RCC 7860 (cell line): ENCODE measurements around the gene ETS1.

Experiments
- DNase-seq: peaks from one replicate; pipeline ENCODE4 v3.0.0-alpha.2; 2015; ENCODE audit warnings: low spot score
- FAIRE-seq: peaks from 2 replicates; lab custom pipeline; 2012; peaks lifted over from hg19 to GRCh38; lab: Jason Lieb, UNC

The ETS1 gene

DNA sequence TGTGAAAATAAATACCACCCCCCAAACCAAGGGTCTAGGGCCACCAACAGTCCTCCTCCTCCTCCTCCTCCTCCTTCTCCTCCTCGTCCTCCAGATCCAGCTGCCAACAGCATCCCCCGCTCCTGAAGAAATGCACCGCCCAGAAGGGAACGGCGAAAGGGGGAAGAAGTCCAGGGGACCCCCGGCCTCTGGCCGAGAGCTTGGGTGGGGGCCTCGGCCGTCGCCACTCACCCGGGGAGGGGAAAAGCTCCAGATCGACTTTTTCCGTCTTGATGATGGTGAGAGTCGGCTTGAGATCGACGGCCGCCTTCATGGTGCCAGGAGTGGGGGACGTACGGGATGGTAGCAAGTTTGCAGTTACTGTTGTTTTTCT lies 65.7 kb downstream of the ETS1 start:
- DNase-seq, result no peak
- FAIRE-seq, result no peak

DNA sequence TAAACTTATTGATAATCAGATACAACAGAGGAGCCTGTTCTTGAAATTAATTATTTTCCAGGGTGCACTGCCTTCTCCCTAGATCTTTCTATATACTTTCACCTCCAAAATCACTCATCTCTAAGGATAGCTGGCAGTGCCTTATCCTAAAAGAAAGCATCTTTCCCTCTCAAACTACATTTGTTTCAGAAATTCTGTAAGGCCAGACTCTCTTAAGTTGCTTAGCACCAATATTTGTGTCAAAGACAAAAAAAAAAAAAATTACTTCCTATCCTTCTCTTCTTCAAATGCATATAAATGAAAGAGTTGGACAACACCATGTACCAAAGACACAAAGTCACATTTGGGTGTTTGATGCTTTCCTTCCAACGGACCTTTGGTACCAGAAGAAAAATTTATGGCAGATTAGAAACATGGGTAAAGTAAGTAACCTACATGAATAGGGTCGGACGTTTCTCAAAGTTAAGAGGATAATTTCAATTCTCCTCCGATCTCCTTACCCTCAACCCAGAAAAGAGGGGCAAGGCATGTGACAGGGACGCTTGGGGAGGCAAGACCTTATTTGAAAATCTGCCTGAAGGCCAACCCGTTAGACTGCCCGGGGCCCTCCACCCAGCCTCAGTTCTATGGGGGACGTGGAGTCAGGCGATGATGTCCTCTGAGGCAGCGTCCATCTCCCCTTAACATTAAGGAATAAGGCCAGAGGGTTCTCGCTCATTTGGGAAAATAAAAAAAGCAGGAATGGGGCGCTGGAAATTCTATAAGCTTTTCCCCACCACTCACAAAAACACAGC lies 66.3 kb downstream of the ETS1 start:
- DNase-seq (no peak), FAIRE-seq (no peak)

- FAIRE-seq (no peak), DNase-seq (no peak)
Measured at GRCh38 chr11:128520206-128520887, 67.0 kb downstream of the ETS1 start.

DNA sequence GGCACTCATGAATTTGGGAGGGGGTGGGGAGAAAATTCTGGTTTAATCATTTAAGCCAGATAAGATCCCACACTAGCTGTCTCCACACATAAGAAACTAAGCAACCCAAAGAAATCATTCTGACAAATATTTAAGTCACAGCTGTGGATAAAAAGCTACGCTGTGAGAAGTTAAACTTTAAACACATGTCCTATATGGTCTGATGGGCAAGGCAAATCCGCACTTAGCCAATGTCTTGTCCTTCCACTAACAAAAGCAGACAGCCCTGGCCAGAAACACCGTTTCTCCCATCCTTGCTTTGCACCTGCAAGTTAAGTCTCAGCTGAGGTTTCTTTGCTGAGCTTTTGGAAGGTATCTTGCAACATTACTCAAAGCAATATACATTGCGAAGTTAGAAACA lies 68.0 kb downstream of the ETS1 start:
- DNase-seq (peak; percentile 76), FAIRE-seq (peak; percentile 91)

DNA sequence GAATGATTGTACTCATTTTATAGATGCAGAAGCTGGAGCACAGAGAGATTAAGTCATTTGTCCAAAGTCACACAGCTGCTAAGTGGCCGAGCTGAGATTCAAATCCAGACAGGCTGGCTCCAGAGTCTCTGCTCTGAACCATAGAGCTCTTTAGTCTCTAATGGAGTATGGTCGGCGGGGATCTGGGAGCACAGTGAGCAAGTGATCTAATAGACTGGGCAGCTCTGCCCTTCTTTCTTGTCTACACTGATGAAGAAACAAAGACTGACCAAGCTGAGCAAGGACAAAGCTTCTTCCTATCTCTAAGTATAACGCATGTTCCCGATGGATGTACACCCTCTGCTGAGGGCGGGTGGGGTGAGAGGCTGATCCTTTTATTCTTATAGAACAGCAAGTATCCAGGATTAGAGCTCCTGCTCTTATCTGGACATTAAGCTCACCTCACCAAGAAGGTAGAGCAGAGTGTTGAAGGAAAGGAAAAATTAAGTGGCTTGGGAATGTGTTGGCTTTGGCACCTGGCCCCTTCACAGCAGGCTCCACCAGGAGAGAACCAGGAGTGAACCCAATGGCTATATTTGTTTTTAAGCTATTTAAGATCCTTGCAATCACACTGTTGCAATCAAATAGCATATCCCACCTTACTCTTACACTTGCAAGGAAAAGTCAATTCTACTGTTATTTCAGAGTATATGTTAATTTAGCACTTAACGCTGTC lies 68.7 kb downstream of the ETS1 start:
- DNase-seq (no peak), FAIRE-seq (no peak)

DNA sequence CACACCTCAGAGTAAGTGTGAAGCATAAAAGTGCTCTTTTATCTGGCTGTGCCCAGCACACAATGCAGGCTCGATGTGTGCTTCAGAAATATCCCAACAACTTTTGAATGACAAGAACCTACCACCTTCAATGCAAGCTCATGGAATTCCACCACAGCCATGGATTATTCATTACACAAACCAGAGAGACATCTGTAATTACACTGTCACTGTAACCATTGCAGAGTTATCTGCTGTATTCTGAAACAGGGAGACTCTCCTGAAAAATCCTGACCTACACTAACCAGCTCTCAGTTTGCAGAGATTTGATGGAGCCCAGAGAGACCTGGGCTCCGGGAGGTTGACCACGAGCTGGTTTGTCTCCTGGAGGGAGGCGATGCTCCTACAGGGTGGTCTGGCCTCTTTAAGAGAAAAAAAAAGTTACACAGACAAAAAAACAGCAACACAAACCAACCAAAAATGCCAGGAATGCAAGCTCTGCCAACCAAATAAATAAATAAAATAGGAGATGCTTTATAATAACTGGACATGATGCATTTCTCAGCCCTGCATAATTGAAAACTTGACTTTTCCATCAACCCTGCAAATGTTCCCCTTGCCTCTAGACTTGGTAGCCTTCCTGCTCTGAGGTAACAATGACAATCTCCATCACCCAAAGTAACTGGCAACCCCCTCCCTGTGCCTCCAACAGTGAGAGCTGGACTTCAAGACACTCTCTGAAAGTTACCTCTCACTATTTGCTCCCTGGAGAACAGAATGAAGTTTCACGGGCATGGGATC lies 69.7 kb downstream of the ETS1 start:
- DNase-seq, result no peak
- FAIRE-seq, result peak; percentile 71

- DNase-seq, result no peak
- FAIRE-seq, result no peak
Measured at GRCh38 chr11:128516886-128517285, 70.5 kb downstream of the ETS1 start.

DNA sequence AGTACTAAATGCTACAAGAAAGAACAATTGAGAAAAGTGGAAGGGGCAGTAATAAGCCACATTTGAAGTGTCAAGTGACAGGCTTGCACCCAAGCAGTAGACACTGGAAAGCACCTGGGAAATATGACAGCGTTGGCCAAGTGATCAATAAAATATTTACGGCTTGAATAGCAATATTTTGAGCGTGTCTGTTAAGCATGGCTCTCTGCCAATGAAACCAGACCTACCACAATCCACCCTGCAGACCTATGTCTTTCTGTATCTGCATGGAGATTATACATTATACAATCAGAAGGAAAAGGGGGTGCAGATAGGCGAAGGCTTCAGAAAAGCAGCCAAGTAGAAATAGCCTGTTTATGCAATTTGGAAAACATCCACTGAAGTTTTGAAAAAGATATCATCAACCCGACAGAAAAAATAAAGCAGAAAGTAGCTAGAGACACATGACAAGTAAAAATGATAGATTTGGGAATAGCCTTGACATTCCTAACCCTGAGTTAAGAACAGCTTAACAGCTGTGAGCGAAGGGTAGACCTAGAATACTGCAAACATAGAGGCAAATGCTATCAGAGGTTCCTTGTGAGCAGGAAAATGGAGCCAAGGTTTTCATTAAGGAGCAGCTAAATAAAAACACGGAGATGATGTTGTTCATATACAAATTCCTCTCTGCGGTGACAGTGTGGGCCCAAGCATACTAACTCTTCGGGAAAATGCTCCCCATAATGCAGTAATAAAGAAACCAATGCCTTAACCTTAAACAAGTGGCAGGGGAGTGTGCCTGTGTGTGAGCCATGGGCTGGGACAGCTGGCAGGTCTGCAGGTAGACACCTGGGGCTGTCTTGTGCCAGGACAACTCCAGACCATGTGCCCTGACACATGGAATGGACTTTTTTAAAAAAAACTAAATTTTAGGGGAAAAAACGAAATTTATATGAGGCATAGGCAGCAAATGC lies 71.3 kb downstream of the ETS1 start:
- FAIRE-seq (no peak), DNase-seq (no peak)

GRCh38 chr11:128515086-128515485 lies 72.3 kb downstream of the ETS1 start:
- DNase-seq (no peak), FAIRE-seq (no peak)

DNA sequence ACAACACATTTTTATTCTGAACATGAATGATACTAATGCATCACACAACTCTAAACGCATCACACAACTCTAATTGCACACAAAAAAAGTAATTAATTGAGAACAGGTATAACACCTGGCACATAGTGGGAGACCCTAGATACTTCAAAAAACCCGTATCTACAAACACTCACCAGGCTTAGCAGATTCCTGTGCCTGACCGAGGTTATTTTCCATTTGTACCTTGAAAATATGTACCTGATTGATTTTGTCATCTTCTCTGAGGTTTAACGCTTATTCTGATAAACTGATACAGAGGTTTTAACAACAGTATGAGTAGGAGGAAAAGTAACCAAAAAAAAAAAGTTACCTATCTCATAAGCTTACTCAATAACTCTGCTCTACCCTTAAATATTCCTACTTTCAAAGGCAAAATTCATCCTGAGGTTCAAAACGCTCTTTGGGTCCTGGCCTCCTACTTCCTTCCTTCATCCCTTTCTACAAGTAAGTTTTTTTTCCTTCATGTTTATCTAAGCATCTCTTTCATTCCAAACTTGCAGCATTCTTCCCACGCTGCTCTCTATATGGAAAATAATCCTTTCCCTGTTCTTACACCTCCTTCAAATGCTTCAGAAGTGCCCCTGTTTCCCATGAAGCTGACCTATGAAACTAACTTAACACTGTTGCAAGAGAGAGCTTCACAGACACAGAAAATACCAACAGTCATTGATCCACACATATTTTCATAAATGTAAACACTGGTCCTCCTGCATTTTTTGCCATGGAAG lies 73.3 kb downstream of the ETS1 start:
- FAIRE-seq, result no peak
- no peak for DNase-seq

GRCh38 chr11:128512474-128512996 lies 74.8 kb downstream of the ETS1 start:
- FAIRE-seq (no peak), DNase-seq (no peak)

DNA sequence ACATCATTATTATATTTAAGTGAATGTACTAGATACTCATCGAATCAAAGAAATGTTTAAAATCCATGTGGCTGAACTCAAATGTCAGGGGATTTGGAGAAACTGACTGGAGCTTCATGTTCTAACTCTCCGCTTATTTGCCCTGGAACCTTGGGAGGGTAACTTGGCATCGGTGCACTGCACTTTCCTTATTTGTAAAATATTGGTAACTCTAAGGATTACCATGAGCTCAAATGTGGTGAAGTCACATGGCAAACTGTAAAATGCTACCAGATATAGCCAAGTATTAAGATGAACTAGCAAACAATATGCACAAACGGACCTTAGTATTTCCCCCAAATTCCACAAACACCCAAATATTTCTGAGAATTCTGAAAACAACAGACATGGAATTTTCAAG lies 75.6 kb downstream of the ETS1 start:
- DNase-seq (no peak), FAIRE-seq (no peak)

DNA sequence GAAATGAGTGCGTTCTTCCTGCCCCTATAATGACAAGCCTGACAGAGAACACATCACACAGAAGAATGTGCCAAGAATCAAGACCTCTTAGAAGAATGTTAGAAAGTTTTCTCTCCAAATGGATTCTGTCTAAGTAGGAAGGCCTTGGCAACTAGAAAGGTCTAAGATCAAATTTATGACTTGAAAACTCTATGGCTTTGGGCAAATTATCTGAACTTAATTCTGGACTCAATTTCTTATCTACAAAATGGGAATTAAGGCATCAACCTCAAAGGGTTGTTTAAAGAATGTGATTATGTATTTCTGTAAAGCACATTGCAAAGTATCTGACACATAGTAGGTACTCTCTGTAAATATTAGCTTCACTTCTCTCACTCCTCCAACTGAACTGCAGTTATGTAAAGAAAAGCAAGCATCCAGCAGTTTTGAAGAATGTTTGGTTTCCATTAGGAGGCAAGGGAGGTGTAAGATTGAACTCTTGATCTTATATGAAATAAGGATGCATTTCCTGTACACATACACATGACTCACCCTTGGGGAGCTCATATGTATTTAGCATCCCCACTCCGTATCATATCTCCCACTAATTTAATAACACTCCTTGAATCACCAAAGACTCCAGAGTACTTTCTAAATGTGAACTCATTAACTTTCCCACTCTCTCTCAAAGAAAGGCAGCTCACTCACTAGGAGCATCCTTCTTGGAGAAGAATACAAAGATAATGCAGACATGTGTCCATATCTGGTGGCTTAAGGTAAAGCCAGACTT lies 77.6 kb downstream of the ETS1 start:
- DNase-seq (no peak), FAIRE-seq (no peak)

DNA sequence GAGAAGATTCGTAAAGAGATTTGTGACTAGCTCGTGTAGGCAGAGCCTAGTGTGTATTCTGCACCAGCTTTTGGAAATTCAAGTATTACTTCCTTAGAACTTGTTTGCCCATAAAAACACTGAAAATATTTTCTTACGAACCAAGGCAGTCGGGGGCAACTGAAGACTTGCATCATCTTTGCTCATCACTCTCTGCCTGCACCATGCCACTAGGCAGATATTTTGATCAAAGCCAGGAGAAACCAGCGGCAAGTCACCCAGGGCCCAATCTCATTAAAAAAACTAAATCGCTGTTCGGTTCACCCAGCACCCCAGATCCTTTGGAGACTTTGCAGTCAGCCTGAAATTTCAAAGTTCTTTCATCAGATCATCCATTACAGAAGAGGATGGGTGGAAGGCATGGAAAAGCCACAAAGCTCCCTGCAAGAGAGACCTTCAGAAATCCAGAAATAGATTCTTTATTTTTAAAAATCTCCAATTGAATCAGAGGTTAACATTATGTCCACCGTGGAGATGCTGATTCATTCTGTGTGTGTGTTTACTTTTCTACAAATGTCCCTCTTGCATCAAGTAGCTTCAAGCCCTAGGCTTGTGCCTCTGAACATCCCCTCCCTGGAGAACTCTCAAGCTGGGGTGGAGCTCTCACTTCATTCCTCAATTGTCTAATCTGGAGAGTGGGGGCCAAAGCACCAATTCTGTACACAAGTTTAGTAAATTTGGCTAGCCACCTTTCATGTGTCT lies 78.4 kb downstream of the ETS1 start:
- FAIRE-seq (no peak), DNase-seq (no peak)

DNA sequence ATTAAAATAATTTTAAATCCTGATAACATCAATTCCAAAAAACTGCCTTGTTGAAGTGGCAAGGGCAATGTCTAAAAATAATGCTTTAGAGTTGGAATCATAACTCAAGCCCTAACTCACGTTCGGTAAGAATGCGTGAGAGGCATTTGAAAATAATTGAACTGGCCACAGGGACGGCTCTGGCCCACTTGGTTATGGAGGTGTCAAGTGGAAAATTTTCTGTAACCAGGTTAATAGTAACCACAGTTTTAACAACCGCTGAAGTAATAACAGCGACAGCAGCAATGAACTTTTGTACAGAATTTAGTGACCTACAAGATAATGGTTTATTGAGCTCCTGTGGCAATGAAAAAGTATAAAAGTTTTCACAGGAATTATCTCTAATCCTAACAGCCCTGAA lies 79.4 kb downstream of the ETS1 start:
- no peak for FAIRE-seq
- DNase-seq, result no peak

DNA sequence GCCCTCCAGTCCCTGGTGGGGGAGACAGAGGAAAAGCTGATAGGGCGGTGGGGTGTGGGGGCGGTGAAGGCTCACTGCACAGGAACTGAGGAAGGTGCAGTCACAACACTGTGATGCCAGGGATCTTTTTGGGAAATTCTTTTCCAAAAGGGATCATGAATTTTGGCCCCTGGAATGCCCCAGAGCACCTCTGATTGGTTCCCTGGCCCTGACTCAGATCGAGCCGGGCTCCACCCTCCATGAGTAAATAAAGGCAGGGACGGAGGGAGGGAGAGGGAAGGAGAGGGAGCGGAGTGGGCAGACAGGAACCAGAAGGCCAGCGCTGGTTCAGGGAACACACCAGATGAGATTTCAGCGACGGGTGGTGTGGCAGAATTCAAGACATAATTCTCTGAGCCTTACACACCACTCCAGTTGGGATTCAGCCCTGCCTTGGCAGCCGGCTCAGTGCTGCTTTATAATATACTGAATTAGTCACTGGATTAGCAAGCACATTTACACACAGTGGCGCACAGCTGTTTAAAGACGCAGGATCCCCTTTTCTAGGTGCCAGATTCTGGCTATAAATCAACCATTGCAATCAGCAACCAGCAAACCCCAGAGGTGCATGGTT lies 80.3 kb downstream of the ETS1 start:
- FAIRE-seq (peak; percentile 85), DNase-seq (peak; percentile 91)

GRCh38 chr11:128506356-128506755 lies 81.0 kb downstream of the ETS1 start:
- DNase-seq (no peak), FAIRE-seq (no peak)
